Sciatic nerve (tissue), 2 donors: Measurements from ENCODE around the gene AURKAIP1. TPM values are rescaled to one million over a fixed set of nuclear protein-coding genes. Genes with fewer than 3 reads are reported as not detected.
A peak's percentile ranks its signal among the peaks of the same experiment; 100 is the strongest.
"Not testable (repeated sequence)": the region's sequence is repeated elsewhere in the genome, so short reads cannot be mapped to it uniquely, and the experiment has no call there.

ENCODE experiments used
- ATAC-seq: fragments of 200-7000 bp; cut with Tn5 transposase; one replicate; pipeline ENCODE4 v1.9.1; 2020; ENCODE audit warnings: mild to moderate bottlenecking, moderate library complexity
- DNase-seq: peaks from one replicate; pipeline ENCODE4 v3.0.0-alpha.2; 2020; ENCODE audit warnings: low spot score
- intact Hi-C: fragments of 100-400 bp; cut with DNase I; formaldehyde crosslinking; loops from one replicate; pipeline ENCODE4 v1.14.2; 2022
- total RNA-seq: library from RNA; stranded (reverse); fragmentation: NEBNext Ultra II Directional; extraction: Animal tissue kit (Norgen Biotek cat#: 25700); gene quantifications from one replicate; pipeline ENCODE4 v1.2.1, GENCODE V29; 2021
- donor health status: DM: no; HTN: no; CAD: no.
- donor health status: DM: no; HTN: no; CAD: no.

Gene AURKAIP1
- total RNA-seq, 1 donor from 2014 or later, result 58.9 TPM

DNA sequence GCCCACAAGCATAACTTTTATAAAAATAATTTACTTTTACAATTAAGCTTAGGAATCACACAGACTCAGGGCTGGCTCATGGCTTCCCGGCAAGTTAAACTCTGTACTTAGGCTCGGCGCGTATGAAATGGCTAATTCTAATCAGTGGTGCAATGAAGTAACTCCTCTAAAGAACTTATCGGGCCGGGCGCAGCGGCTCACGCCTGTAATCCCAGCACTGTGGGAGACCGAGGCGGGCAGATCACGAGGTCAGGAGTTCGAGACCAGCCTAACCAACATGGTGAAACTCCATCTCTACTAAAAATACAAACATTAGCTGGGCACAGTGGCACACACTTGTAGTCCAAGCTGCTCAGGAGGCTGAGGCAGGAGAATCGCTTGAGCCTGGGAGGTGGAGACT, 4.9 kb downstream of the AURKAIP1 start:
- intact Hi-C loops, DNase-seq, ATAC-seq: not testable (repeated sequence)

DNA sequence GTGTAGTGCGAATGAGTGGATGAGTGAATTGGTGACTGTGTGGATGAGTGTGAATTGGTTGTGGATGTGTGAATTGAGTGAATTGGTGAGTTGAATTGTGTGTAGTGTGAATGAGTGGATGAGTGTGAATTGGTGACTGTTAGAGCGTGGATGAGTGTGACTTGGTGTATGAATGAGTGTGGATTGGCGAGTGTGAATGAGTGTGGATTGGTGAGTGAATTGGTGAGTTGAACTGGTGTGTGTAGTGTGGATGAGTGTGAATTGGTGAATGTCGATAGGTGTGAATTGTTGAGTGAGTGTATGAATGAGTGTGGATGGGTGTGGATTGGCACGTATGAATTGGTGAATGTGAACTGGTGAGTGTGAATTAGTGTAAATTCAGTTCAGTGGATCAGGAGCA, 7.7 kb downstream of the AURKAIP1 start:
- no peak for DNase-seq
- no peak for ATAC-seq
- intact Hi-C loops, result no loop called here

DNA sequence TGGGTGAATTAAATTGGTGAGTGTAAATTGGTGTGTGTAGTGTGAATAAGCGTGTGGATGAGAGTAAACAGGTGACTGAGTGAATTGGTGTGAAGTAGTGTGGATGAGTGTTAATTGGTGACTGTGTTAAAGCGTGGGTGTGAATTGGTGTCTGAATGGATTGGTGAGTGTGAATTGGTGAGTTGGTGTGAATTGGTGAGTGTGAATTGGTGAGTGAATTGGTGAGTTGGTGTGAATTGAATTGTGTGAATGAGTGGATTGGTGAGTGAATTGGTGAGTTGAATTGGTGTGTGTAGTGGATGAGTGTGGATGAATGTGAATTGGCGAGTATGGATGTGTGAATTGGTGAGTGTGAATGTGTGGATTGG, 8.3 kb downstream of the AURKAIP1 start:
- ATAC-seq (no peak), DNase-seq (no peak)
- intact Hi-C loops, result no loop called here

DNA sequence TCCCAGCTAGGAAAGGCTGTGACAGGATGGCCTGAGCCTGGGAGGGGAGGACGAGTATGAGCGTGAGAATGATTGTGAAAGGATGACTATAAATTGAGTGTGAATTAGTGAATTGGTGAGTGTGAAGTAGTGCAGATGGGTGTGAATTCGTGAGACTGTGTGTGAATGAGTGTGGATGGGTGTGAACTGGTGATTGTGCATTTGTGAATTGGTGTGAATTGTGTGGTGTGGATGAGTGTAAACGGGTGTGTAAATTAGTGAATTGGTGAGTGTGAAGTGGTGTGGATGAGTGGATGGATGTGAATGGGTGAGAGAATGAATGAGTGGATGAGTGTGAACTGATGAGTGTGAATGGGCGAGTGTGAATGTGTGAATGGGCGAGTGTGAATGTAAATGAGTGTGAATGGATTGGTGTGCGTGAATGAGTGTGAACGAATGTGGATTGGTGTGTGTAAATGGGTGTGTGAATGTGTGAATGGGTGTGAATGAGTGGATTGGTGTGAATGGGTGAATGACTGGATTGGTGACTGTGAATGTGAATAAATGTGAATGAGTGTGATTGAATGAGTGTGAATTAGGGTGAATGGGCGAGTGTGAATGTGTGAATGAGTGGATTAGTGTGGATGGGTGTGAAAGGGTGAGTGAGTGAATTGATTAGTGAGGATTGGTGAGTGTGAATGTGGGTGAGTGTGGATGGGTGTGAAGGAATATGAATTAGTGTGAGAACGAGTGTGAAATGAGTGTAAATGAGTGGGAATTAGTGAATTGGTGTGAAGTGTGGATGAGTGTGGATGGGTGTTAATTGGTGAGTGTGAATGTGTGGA, 8.9 kb downstream of the AURKAIP1 start:
- no peak for ATAC-seq
- intact Hi-C loops, result no loop called here
- DNase-seq, result no peak

DNA sequence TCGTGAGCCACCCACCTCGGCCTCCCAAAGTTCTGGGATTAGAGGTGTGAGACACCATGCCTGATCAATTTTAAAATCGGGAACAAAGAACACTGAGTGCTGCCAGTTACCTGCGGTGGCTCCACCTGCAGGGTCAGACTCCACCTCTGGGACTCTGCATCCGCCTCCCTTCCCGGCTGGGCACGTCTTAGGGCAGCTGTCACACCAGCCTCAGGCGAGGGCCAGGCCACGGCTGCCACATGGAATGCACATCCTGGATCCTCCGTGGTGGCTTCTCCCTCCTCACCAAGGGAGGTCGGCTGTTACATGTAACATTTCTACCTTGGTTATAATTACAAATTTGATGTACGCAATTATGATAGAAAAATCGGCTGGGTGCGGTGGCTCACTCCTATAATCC, 10.7 kb downstream of the AURKAIP1 start:
- DNase-seq (no peak), ATAC-seq (no peak)
- intact Hi-C loops, result no loop called here

DNA sequence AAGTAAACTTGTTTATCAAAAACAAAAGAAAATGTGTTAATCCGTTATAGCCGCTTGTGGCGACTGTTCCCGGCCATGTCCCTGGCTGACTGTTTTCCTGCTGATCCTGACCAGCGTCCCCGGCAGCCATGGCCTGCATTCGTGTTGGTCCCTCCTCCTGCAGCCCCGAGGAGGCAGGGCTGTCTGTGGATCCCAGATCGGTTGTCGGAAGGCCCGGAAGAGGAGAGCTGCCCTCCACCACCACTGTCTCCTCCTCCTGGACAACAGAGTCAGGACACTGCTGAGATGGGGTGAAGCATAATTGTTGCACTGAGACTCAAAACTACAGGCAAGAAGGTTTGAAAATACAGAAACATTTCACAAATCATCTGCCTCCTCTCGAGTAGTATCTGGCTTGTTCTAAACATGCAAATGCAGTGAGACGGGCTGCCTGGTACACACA, 13.0 kb downstream of the AURKAIP1 start:
- ATAC-seq, result peak; percentile 11
- DNase-seq, result peak; percentile 78
- intact Hi-C loops, result no loop called here

DNA sequence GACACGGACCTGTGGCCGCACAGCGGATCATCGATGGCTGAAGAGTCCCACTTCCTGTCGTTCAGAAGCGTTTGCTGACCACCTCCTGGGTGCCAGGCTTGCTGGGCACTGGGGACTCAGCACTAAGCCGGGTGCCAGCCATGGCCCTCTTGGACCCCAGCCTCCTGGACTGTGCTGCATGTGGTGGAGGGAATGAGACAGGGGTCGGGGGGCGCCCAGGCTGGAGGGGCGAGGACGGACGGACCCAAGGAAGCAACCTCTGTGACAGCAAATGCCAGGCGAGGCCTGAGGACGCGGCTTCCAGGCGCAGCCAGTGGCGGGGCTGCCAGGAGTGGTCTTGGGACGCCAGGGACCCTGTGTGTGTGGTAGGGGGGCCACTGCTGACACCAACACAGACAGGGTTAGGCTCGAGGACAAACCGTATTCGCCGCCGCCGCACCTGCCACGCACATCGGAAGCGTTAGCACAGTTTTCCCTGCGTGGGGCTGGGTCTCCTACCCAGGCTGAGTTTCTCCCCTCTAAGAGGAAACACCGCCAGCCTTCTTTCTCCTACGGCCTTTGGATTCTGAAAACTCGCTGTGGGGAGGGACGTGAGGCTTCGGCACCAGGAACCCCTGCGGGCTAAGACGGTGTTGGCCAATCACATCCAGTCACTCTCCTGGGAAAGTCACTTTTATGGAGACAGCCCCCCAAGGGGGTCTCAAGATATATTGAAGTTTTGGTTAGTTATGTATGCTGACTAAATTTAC, 13.6 kb downstream of the AURKAIP1 start:
- ATAC-seq (no peak), DNase-seq (peak; percentile 64)
- intact Hi-C loops, result no loop called here

DNA sequence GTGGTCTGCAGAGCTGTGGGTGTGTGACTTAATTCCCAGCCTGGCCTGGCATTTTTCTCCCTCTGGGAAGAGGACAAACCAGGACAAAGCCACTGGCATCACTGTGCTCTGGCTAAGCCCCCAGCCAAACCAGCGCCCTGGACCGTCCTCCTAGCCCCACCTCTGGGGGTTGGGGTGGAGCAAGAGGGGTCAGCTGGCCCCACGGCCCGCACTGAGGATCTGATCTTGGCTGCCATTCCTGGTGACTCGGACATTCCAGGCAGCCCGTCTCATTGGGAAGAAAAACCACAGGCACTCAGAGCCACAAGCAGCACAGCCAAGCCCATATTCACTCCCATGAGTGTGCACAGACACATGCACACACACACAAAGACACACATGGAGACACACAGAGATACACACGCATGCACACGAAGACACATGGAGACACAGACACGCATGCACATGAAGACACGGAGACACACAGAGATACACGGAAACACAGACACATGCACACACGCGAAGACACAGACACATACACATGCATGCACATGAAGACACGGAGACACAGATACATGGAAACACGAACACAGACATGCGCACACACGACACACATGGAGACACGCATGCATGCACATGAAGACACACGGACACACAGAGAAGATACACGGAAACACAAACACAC, 14.4 kb downstream of the AURKAIP1 start:
- DNase-seq (peak; percentile 88), ATAC-seq (peak; percentile 77)
- intact Hi-C loops, result no loop called here

DNA sequence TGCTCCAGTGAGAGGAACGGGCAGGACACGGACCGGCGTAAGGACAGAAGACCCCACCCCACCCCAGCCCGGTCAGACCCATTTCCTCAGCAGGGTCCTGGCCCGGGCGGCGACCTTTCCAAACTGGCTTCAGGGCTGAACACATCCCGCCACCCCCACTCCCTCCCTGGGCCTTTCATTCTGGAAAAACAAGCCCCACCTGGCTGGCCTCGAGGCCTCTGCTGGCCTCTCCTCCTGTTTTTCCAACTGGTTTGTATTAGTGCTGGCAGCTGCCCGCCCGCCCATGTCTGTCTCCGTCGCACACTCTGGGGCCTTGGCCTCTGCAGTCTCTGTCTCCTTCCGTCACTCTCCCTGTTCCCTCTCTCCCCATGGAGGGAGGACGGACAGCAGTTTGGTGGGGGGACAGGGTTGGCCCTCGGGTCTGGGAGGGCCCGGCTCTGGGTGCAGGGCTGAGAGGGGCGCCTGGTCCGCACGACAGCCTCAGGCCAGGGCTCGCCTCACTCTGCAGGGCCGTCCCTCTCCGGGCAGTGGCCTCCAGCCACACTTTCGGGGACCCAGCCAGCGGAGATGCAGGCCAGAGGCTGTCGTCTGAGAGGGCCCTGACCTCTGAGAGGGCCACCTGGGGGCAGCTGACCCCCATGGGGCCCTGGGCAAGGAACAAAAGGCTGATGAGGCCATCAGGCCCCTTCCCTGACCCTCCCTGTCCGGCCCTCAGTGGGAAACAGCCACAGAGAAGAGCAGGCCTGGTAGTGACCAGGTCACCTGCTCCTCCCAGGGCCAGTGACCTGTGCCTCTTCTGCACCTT, 15.1 kb downstream of the AURKAIP1 start:
- DNase-seq, result peak; percentile 91
- peak; percentile 79 for ATAC-seq

DNA sequence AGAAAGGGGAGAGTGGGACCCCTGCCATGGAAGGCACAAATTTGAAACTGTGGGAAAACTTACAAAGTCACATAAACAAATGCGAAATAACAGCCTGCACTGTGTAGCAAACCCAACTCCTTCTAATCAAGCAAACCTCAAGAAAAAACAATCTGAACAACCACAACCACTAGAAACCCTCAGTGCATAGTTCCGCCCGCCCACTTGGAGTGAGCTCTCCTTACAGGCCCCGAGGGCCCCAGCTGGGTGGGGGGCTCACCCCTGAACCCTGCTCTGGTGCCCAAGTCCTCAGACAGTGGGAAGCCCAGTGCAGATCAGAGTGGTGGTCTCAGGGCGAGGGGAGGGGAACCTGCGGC, 15.7 kb downstream of the AURKAIP1 start:
- ATAC-seq (peak; percentile 73), DNase-seq (peak; percentile 86)
- intact Hi-C loops, result no loop called here

More for the DNA sequence above, 15.1 kb downstream of the AURKAIP1 start:
- intact Hi-C loops, result no loop called here

DNA sequence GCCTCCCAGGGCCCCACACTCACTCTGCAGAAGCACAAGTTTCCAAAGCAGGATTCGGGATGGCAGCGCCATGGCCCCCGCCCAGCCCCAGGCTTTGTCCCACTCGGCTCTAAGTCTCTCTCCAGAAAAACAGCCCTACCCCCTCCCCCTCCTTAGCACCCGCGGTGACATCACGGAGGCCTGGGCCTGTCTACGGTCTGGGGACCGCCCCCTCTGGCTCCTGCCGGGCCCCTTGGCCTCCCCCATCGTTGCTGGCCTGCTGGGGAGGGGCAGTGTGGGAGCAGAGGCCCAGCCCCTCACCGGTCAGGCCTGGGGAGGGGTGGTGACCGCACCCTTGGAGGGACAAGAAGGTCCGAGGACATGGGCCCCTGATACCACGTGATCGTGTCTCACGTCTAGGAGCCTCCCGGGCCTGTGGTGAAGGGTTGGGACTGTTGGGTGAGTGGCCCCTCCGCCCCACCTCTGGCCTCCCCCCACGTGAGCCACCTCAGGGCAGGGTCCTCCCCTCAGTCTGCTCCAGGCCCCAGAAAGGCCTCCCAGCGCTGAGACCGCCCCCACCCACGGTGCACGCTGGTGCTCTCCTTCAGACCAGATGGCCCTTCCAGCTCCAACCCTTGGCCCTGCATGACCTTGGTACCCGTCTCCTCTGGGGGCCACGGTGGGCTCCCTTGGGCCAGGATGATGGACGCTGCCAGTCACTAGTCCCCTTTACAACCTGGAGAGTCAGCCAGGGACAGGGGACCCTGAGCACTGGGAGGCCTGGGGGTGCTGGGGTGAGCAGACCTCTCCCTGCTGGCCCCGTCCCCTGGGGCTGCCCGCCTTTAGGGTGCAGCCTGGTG, 16.4 kb downstream of the AURKAIP1 start, which contains the start of gene MXRA8:
Gene MXRA8, minus strand, starts transcription at position 123 of the 839 bp plus-strand sequence. Its CDS starts 51 bp downstream, at position 72.
- DNase-seq, result peak; percentile 92
- intact Hi-C loops, result no loop called here
- peak; percentile 73 for ATAC-seq

DNA sequence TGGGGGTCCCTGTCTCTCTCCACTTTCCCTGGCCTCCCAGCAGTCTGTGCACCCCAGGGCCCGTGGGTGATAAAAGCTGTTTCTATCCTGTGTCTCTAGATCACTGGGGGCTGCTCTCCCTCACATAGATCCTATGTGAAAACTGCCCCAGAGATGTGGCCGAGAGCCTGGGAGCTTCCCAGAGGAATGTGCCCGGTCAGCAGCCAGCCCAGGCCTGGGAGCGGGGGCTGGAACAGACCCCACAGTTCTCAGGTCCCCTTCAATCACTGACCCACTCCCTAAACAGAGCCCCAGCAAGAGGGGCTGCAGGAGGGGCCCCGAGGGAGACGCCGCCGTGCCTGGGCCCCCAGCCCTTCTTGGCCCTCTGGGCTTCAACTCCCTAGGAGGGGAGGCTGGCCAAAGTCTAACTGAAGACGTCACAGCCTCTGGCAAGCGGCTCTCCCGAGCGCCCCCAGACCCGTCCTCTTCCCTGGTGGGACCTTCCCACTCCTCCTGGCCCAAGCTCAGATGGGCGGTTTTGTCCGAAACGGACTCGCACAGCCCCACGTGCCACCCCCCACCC, 17.1 kb downstream of the AURKAIP1 start:
- no peak for DNase-seq
- intact Hi-C loops, result no loop called here

DNA sequence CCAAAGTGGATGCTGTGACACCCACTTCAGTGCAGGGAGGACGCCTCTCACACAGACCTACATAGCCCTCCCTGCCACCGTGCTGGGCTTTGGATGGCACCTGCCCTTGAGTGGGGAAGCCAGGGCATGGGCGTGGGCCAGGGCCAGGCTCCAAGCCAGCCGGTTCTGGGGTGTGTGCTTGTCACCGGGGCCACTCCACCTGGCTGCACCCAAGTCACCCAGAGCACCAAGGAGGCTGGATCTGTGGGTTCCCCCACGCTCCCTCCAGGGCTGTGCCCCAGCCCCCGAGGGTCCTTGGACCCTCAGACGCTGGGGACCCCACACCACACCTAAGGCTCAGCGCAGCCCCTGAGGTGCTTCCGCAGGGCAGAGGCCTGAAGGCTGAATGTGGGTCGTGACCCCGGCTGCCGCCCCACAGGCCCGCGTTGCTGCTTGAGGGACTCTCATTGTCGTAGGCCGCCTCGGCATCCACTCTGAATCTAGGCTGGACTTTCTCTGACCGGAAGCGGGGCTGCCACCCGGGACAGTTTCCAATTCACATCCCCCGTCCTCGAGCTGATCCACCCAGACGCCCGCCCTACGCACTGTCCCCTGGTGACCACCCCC, 18.1 kb downstream of the AURKAIP1 start:
- intact Hi-C loops, result no loop called here
- DNase-seq, result no peak
- no peak for ATAC-seq

More for the DNA sequence above, 17.1 kb downstream of the AURKAIP1 start:
- ATAC-seq, result no peak

DNA sequence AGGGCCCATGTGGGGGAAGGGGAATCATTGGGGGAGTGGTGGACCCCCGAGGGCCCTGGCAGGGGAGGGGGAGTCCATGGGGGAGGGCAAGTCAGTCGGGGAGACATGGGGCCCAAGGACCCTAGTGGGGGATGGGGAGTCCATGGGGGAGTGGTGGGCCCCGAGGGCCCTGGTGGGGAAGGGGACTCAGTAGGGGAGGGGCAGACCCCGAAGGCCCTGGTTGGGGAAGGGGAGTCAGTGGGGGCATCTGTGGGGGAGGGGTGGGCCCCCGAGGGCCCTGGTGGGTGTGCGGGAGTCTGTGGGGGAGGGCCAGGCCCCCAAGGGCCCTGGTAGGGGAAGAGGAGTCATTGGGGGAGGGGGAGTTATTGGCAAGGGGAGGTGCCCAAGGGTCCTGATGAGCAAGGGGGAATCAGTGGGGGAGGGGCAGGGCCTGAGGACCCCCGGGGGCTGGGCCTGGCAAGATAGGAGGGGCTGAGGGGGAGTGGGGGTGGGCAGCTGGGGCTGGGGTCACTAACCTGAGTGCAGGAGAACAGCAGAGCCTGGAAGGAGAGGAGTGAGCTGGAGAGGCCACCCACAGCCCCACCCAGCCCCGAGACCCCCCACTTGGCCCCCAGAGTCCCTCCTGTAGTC, 18.7 kb downstream of the AURKAIP1 start:
- no peak for DNase-seq
- intact Hi-C loops, result no loop called here
- no peak for ATAC-seq

DNA sequence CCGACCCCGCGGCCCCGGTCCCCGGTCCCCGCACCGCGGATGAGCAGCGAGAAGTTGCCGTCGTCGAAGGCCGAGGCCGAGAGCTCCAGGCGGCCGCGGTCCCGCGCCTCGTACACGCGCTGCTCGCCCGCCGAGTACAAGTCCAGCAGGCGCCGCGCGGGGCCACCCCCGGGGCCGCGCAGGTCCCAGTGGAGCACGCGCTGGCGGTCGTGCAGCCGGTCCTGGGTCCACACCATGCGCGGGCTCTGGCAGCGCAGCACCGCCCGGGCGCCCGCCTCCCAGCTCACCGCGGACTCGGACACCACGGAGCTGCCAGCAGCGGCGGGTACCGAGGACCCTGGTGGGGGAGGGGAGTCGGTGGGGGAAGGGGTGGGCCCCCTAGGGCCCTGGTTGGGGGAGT, 19.6 kb downstream of the AURKAIP1 start:
- no peak for ATAC-seq
- intact Hi-C loops, result no loop called here
- no peak for DNase-seq

DNA sequence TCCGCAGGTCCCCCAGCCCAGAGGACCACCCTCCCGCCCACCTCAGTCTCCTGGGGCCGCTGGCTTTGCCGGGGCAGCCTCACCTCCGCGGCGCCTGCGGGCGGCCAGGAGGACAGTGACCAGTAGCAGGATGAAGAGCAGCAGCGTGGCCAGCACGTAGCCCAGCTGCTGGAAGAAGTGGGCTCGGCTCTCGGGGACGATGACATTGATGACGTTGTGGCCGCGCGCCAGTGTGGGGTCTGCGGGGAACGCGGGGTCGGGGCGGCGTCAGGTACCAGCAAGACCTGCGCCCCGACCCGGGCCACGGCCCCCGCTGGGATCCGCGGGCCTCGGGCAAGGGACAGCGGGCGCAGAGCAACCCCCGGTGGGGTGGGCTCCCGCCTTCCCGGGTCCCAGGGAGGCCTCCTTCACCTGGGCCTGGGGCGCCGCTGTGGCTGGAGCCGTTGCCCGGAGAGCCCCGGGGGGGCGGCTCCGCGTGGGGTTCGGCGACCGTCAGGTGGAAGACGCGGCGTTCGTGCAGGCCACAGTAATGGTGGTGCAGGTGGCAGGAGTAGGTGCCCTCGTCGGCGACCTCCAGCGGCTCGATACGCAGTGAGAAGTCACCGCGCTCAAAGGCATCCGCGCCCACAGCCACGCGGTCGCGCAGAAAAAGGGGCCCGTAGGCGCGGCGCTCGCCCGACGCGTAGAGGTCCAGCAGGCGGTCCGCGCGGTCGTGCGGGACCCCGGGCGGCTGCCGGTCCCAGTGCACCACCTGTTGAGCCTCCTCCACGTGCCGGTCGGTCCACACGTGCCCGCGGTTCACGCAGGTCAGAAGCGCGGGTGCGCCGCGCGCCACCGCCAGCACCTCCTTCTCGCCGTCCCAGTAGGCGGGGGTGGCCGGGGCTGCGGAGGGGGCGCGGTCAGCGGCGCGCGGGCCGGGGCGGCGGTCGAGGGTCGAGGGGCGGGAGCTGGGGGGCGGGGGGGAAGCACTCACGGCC, 20.4 kb downstream of the AURKAIP1 start:
- ATAC-seq (no peak), DNase-seq (no peak)
- intact Hi-C loops, result no loop called here
